Right renal pelvis (tissue), 4 donors: ENCODE results near the gene FSTL3. TPM values are rescaled to one million over a fixed set of nuclear protein-coding genes. Genes with fewer than 3 reads are reported as not detected.

Experiments used
- DNase-seq, 4 donors: peaks; one replicate each; pipeline ENCODE4 v3.0.0-alpha.2; 2013; ENCODE audit warnings: low read depth in 4 of 4, low spot score in 3 of 4, missing footprints in 1 of 4
- polyA plus RNA-seq, 4 donors: library from polyadenylated mRNA; unstranded; fragments of 120-200 nt; gene quantifications; one replicate each; pipeline ENCODE4 v1.2.1, GENCODE V29; 2013; ENCODE audit not compliant: insufficient read length in 4 of 4

FSTL3 gene
- polyA plus RNA-seq, 4 donors = 13.8 to 22.5 (median 16.3) TPM

DNA sequence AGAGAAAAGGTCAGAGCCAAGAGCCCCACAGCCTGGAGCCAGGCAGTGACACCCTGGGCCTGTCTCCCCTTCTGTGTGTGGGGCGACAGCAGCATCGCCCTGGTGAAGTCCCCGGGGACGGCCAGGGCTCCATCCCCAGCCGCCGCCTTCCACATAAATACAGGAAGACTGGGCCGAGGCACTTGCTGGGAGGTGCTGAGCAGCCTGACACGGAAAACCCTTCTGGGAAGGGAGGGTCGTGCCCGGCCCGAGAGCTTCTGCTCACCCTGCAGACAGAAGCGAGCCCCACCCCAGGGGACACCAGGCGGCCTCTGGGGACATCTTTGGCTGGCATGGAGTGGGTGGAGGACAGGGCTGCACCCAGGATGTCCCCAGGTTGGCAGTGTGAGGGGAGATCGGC is 31.4 kb upstream of the FSTL3 start:
- no peak for DNase-seq

GRCh38 chr19:645912-646778 is 30.0 kb upstream of the FSTL3 start:
- no peak for DNase-seq

DNA sequence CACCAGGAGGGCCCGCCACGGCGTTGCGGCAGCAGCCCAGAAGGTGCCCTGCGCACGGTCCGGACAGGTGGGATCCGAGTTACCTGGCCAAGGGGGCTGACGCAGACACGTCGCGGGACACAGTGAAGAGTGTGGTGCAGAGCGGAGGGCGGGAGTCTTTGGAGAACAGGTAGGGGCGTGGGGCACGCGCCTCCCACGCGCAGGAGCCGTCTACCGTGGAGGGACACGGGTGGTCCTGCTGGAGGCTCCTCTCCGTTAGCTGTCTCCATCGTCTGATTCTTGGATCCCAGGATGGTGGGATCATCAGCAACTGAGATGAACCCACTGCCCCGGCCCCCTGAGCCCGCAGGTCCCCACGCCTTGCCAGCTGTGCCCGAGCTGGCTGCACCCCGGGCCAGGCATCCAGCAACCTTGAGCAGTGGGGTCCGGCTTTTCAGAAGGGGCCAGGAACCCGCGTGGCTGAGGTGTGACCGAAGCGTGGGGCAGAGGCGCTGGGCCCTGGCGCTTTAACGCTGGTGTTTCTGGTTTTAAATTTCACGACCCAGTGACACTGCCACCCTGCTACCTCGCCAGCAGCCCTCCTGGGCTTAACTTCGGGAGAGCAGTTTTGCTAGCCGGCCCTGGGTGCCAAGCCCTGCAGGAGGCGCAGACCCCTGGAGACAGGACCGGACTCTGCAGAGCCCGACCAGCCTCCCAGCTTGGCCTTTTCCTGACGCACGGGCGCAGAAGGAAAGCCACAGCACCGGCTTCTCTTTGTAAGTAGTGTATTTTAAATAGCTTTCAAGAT is 29.2 kb upstream of the FSTL3 start:
- DNase-seq = no peak

DNA sequence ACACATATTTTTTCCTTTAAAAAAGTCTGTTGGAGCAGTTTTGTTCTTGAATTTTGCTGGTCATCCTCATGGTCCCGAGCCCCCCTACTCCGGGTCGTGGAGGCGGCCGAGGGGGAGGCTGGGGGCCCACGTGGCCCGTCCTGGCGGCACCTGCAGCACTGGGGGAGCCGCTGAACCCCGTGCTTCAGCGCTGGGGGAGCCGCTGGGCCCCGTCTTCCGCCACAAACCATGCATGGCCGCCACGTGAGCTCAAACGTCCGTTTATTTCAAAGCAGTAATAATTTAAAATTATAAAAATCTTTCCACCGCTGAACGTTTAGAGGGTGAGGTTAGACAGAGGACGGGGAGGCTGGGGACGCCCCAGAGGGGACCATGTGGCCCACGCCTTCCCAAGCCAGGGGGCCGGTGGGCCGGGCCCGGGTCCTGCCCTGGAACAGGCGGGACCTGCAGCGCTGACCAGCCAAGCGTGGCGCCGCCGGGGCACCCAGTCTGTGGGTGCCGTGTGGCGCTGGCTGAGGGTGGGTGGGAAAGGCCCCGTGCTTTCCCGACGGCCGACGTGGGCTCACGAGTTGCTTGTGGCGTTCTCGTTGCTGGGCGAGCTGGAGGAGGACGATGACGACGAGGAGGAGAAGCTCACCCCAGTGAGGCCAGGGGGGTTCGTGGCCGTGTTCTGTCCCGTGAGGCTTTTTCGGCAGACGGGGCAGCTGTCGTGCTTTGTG is 28.5 kb upstream of the FSTL3 start:
- no peak for DNase-seq

DNA sequence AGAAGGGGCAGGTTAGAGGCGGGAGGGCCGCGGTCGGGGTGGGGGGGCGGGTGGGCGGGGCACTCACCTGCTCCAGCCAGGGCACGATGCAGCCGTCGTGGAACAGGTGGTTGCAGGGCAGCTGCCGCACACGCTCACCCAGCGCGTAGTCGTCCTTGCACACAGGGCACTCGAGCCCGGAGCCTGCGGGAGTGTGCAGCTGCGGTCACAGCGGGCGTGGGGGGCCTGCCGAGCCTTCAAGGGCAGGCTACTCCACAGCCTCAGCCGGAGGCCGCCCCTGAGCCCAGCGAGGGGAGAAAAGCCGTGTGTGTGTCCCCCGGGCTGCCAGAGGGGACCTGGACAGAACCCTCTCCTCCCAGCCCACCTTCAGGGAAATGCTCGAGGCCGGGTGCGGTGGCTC is 27.9 kb upstream of the FSTL3 start:
- no peak for DNase-seq

- DNase-seq = no peak
These were observed 27.0 kb upstream of the FSTL3 start for GRCh38 chr19:648904-649801.

DNA sequence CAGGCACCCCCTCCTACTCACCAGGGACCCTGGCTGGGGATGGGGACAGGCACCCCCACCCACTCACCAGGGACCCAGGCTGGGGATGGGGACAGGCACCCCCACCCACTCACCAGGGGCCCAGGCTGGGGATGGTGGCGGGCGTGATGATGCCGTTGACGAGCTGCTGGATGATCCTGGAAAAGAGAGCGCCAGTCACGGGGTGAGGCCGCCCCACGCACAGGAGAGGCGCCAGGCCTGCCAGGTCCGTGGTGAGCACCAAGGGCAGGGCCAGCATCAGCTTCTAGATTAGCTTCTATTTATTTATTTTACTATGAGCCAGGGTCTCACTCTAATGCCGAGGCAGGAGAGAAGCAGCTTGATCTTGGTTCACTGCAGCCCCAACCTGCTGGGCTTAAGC is 26.1 kb upstream of the FSTL3 start:
- no peak for DNase-seq

DNA sequence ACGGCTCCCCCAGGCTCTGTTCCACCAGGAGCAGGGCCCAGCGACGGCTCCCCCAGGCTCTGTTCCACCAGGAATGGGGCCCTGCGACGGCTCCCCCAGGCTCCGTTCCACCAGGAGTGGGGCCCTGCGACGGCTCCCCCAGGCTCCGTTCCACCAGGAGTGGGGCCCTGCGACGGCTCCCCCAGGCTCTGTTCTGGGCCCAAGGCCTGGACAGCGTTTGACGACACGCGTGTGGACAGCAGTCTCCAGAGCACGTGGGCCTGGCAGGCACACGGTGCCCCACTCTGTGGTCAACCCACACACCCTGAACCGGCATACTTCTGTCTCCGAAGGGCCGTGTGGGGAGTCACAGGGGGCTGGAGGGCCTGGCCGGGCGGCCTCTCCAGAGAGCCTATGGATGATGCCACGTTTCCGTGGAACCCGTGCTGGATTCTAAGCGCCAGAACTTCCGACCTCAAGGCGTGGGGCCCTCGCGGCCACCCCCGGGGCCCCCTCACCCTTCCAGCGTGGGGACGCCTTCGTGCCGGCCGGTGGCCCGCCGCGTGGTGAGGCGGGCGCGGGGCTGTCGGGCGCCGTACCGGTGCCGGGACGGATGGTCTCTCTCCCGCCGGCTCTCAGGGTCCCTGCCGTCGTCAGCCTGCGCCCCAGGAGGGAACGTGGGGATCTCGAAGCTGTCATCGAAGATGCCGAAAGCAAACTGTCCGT is 24.9 kb upstream of the FSTL3 start:
- no peak for DNase-seq

GRCh38 chr19:651991-652390 is 24.2 kb upstream of the FSTL3 start:
- no peak for DNase-seq

DNA sequence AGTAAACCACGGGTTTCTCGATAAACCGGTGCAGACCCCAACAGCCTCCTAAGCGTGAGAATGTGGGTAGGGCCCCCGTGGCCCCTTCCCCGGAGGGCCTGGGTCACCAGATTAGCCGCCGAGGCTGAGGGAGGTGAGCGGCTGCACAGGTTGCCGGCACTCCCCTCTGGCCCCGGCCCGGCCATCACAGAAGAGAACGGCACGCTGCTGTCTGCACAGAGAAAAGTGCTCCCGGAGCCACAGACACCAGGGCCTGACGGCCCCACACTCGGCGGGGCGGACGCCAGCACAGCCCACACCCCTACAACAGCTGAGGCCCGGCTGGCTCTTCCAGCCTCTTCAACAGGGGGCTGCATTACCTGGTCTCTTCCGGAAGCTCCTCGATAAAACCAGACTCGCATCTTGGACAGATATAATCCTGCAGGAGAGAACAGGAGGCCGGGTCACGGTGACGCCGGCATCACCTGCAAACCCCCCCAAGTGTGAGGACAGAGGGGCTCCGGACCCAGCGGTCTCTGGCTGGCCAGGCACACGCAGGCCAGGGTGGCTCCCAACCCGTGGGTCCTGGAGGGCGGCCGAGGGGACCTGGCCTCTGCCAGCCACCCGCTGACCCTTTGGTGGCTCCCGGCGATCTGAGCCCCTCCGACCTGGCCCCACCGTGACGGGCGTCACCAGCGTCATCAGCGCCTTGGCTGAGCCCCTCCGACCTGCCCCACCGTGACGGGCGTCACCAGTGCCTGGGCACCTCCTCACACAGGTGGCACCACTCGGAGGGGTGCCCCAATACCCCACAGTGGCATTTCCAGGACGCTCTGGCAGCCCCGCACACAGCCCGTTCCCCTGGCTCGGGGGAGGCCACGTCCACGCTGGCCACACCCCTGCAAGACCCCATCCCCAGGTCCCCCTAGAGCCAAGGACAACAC is 23.5 kb upstream of the FSTL3 start:
- no peak for DNase-seq

- no peak for DNase-seq
These were observed 22.8 kb upstream of the FSTL3 start for GRCh38 chr19:653425-653824.

DNA sequence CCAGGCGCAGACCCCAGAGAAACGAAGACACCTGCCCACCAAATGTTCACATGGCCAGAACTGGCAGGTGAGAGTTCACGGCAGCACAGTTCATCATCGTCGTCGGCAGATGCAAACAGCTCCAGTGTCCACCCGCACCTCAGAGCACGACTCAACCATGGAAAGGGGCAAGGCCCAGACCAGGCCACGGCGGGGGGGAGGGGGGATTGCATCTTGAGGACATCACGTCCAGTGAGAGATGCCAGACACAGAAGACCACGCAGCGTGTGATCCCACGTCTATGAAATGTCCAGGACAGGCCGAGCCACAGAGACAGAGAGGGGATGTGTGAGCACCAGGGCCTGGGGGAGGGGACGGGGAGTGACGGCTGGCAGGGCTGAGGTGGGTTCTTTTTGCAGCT is 20.5 kb upstream of the FSTL3 start:
- DNase-seq = no peak

DNA sequence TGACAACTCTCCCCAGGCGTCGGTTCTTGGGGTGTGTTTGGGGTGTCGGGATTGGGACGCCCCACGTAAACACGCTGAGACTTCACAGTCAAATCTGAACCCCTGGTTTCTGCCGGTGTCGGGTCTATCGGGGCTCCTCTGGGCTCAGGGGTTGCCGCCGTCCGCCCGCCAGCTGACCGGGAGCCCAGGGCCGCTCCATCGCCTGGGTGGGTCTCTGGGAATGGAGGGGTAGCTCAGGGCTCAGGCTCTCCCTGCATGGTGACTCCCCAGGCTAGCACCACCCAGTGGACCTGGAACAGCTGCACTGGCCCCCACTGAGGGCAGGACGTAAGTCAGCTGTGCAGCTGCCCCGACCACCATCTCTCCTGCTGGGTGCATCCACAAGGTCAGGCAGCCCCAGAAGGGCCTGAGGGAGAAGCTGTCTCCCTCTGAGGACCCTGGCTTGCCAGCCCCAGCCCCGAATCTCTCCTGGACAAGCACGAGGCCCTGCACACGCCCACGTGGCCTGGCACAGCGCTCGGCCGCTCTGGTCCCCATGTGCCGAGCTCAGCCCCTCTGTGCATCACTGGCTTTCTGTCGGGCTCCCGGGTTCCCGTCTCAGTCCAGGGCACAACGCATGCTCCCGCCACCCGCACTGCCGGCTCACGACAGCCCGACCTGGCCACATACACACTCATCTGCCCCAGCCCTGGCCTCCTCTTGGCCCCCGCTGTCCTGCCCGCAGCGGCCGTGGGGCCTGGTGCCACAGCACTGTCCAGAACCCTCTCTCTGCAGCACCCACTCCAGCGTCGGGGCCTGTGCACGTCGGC is 19.2 kb upstream of the FSTL3 start:
- no peak for DNase-seq

DNA sequence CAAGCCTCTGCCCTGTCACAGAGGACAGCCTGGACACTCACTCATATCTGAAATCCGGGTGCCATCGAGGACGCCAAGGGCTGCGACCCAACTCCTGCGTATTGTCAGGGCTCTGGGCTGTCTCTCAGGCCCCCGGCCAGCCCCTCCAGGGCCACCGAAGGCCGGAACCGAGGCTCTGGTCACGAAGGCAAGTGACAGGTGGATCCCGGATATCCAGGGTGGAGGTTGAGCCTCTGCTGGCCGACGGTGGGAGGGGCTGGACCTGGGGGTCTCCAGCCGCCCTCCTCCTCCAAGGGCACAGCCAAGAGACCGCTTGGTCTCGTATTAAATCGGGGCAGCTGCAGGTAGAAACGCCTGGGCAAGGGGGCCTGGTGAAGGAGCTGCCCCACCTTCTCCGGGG is 18.6 kb upstream of the FSTL3 start:
- no peak for DNase-seq

- no peak for DNase-seq
These were observed 17.9 kb upstream of the FSTL3 start for GRCh38 chr19:658059-658839.

- DNase-seq = no peak
These were observed 17.0 kb upstream of the FSTL3 start for GRCh38 chr19:658916-659839.
